H9 (cell line): ENCODE measurements around the gene SCFD2. TPM values are rescaled to one million over a fixed set of nuclear protein-coding genes. Genes with fewer than 3 reads are reported as not detected.

ENCODE experiments used
- DNase-seq: peaks from one replicate; pipeline ENCODE4 v3.0.0-alpha.2; 2017
- H2AFZ ChIP-seq: one replicate; pipeline ENCODE4 v1.6.1; 2013; ENCODE audit warnings: mild to moderate bottlenecking, low read length, control low read depth, moderate library complexity
- H2AK5ac ChIP-seq: 2 replicates; pipeline ENCODE4 v1.6.1; 2013; ENCODE audit warnings: low read length, control low read depth, mixed read lengths; ENCODE audit not compliant: insufficient read length
- H2BK120ac ChIP-seq: one replicate; pipeline ENCODE4 v1.6.1; 2013; ENCODE audit warnings: low read depth, mild to moderate bottlenecking, low read length, control low read depth, inconsistent platforms; ENCODE audit not compliant: poor library complexity, severe bottlenecking
- H2BK12ac ChIP-seq: 2 replicates; pipeline ENCODE4 v1.6.1; 2013; ENCODE audit warnings: low read length, control low read depth, mixed read lengths, low read depth; ENCODE audit not compliant: insufficient read length
- H2BK15ac ChIP-seq: 2 replicates; pipeline ENCODE4 v1.6.1; 2013; ENCODE audit warnings: low read depth, low read length, control low read depth
- H2BK20ac ChIP-seq: one replicate; pipeline ENCODE4 v1.6.1; 2013; ENCODE audit warnings: low read depth, mild to moderate bottlenecking, low read length, control low read depth, inconsistent platforms; ENCODE audit not compliant: poor library complexity, severe bottlenecking
- H2BK5ac ChIP-seq: 2 replicates; pipeline ENCODE4 v1.6.1; 2013; ENCODE audit warnings: low read length, control low read depth, mixed read lengths; ENCODE audit not compliant: insufficient read length
- H3K14ac ChIP-seq: 2 replicates; pipeline ENCODE4 v1.6.1; 2013; ENCODE audit warnings: low read length, control low read depth; ENCODE audit not compliant: insufficient read depth
- H3K18ac ChIP-seq: 2 replicates; pipeline ENCODE4 v1.6.1; 2013; ENCODE audit warnings: low read depth, mild to moderate bottlenecking, mixed read lengths, low read length, control low read depth; ENCODE audit not compliant: insufficient read length
- H3K23ac ChIP-seq: 2 replicates; pipeline ENCODE4 v1.6.1; 2013; ENCODE audit warnings: low read length, control low read depth, mixed read lengths, low read depth; ENCODE audit not compliant: insufficient read length
- H3K23me2 ChIP-seq: 2 replicates; pipeline ENCODE4 v1.6.1; 2013; ENCODE audit warnings: low read depth, mild to moderate bottlenecking, mixed read lengths, low read length, control low read depth; ENCODE audit not compliant: insufficient read length, poor library complexity, severe bottlenecking
- H3K27ac ChIP-seq: 2 replicates; pipeline ENCODE4 v1.5.1; 2013; ENCODE audit warnings: low read length, control low read depth, mixed read lengths, low read depth; ENCODE audit not compliant: insufficient read length
- H3K27me3 ChIP-seq: 2 replicates; pipeline ENCODE4 v1.6.1; 2013; ENCODE audit warnings: low read length, control low read depth, inconsistent platforms; ENCODE audit not compliant: insufficient read depth
- H3K4ac ChIP-seq: 2 replicates; pipeline ENCODE4 v1.6.1; 2013; ENCODE audit warnings: low read depth, mild to moderate bottlenecking, control low read depth, inconsistent platforms, low read length, moderate library complexity
- H3K4me1 ChIP-seq: 2 replicates; pipeline ENCODE4 v1.6.1; 2013; ENCODE audit warnings: low read length, control low read depth, inconsistent platforms; ENCODE audit not compliant: insufficient read depth
- H3K4me2 ChIP-seq: 2 replicates; pipeline ENCODE4 v1.6.1; 2013; ENCODE audit warnings: low read length, control low read depth, mixed read lengths; ENCODE audit not compliant: insufficient read length, insufficient read depth
- H3K56ac ChIP-seq: 2 replicates; pipeline ENCODE4 v1.6.1; 2013; ENCODE audit warnings: low read depth, mild to moderate bottlenecking, mixed read lengths, low read length, control low read depth; ENCODE audit not compliant: insufficient read length
- H3K79me1 ChIP-seq: 2 replicates; pipeline ENCODE4 v1.6.1; 2013; ENCODE audit warnings: low read depth, mild to moderate bottlenecking, moderate library complexity, low read length, control low read depth, inconsistent platforms; ENCODE audit not compliant: insufficient read depth, poor library complexity, severe bottlenecking
- H3K79me2 ChIP-seq: 2 replicates; pipeline ENCODE4 v1.6.1; 2013; ENCODE audit warnings: low read length, control low read depth, inconsistent platforms; ENCODE audit not compliant: insufficient read depth
- H3K9ac ChIP-seq: 2 replicates; pipeline ENCODE4 v1.6.1; 2013; ENCODE audit warnings: low read length, control low read depth, mixed read lengths; ENCODE audit not compliant: insufficient read length; ENCODE audit errors: extremely low read depth
- H3K9me3 ChIP-seq: one replicate; pipeline ENCODE4 v1.6.1; 2013; ENCODE audit warnings: low read depth, low read length, inconsistent platforms; ENCODE audit not compliant: control insufficient read depth
- H3T11ph ChIP-seq: one replicate; pipeline ENCODE4 v1.6.1; 2013; ENCODE audit warnings: mild to moderate bottlenecking, low read length, control low read depth, inconsistent platforms
- H4K20me1 ChIP-seq: one replicate; pipeline ENCODE4 v1.6.1; 2013; ENCODE audit not compliant: control insufficient read depth, insufficient read length, insufficient read depth
- H4K5ac ChIP-seq: 2 replicates; pipeline ENCODE4 v1.6.1; 2013; ENCODE audit warnings: low read depth, mild to moderate bottlenecking, mixed read lengths, low read length, control low read depth; ENCODE audit not compliant: insufficient read length
- H4K8ac ChIP-seq: replicated peaks from 2 replicates; pipeline ENCODE4 v1.6.1; 2013; ENCODE audit warnings: low read length, control low read depth, mixed read lengths, low read depth; ENCODE audit not compliant: insufficient read length
- H4K91ac ChIP-seq: 2 replicates; pipeline ENCODE4 v1.6.1; 2013; ENCODE audit warnings: low read depth, mild to moderate bottlenecking, moderate library complexity, mixed read lengths, low read length, control low read depth; ENCODE audit not compliant: insufficient read length
- H3K27ac Mint-ChIP-seq, 3 experiments: 2 replicates in 2 of 3; 3 replicates in 1 of 3; pipeline ENCODE4 v1.8.0; 2020 to 2021; ENCODE audit warnings: mixed read lengths in 3 of 3, mild to moderate bottlenecking in 1 of 3, moderate library complexity in 1 of 3
- H3K27me3 Mint-ChIP-seq: 2 replicates; pipeline ENCODE4 v1.8.0; 2021; ENCODE audit warnings: low read depth, mild to moderate bottlenecking, moderate library complexity, mixed read lengths
- H3K36me3 Mint-ChIP-seq, 3 experiments: 2 replicates in 2 of 3; 3 replicates in 1 of 3; pipeline ENCODE4 v1.8.0; 2020 to 2021; ENCODE audit warnings: low read depth in 3 of 3, mixed read lengths in 3 of 3; ENCODE audit not compliant: insufficient read depth in 1 of 3
- H3K4me1 Mint-ChIP-seq, 2 experiments: 2 replicates each; pipeline ENCODE4 v1.8.0; 2020; ENCODE audit warnings: mixed read lengths in 2 of 2
- H3K4me3 Mint-ChIP-seq, 2 experiments: 2 replicates in 1 of 2; 3 replicates in 1 of 2; pipeline ENCODE4 v1.8.0; 2020 to 2021; ENCODE audit warnings: mild to moderate bottlenecking in 2 of 2, mixed read lengths in 2 of 2, moderate library complexity in 1 of 2
- H3K9me3 Mint-ChIP-seq, 2 experiments: 2 replicates in 1 of 2; 3 replicates in 1 of 2; pipeline ENCODE4 v1.8.0; 2020; ENCODE audit warnings: mild to moderate bottlenecking in 2 of 2, mixed read lengths in 2 of 2, moderate library complexity in 1 of 2
- WGBS: extraction: QIAGEN DNeasy Blood & Tissue Kit; methylation state at CpG from one replicate; pipeline ENCODE4 v1.1.7; 2013; ENCODE audit warnings: missing lambda C conversion rate, low lambda C conversion rate, mixed read lengths; ENCODE audit not compliant: insufficient read length; ENCODE audit errors: extremely low coverage; 5-methylcytosine and 5-hydroxymethylcytosine counted together
- total RNA-seq: library from RNA; stranded (reverse); gene quantifications from 2 replicates; pipeline ENCODE4 v1.2.1, GENCODE V29; 2021
- TF ChIP-seq, protein P1 (sequence below): fragments of 200-600 bp; sonication (generic); conservative IDR thresholded peaks from 3 replicates; pipeline ENCODE4 v1.8.0; 2021; ENCODE audit warnings: antibody characterized with exemption, mild to moderate bottlenecking

SCFD2 gene
- total RNA-seq, 1 experiment from 2014 or later, result 10.1 TPM

DNA sequence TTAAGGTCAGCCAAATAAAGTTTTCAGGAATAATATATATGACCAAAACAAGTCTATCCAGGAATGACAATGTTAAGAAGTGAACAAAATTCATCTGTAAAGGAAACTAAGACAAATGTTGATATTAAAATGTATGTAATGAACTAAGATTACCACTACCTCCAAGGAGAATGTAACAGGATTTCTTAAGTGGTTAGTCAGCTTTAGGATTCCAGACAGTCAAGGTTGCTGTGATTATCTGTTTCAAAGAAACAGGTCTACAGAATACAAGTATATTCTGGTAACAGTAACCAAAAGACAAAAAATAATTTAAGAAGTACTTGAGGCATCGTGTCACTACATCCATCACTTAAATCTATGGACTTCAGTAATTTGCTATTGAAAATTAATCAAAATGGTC lies 172.8 kb downstream of the SCFD2 start:
- Mint-ChIP-seq H3K9me3 (no peaks in the 10 kb centered on the region), H3K27ac (no peak overlapping the region), H3K36me3 (no peaks in the 10 kb centered on the region), H3K4me3 (no peak overlapping the region), H3K27me3 (no peaks in the 10 kb centered on the region), H3K4me1 (peaks cover 0 to 3% of the 10 kb centered on the region in 2 experiments; a peak in 1 of 4 replicates)
- no peaks in the 10 kb centered on the region for H3K79me2 ChIP-seq
- no peak overlapping the region for H2AK5ac ChIP-seq
- H2BK20ac ChIP-seq, result no peak overlapping the region
- H3K4ac ChIP-seq, result no peak overlapping the region
- H3K56ac ChIP-seq, result no peak overlapping the region
- no peaks in the 10 kb centered on the region for H3K23me2 ChIP-seq
- no peak overlapping the region for H3T11ph ChIP-seq
- no peak overlapping the region for H3K27ac ChIP-seq
- H2BK12ac ChIP-seq, result no peak overlapping the region
- WGBS, result no CpG with 5 or more reads among the region's 1 CpG
- H3K4me2 ChIP-seq, result no peak overlapping the region
- H4K91ac ChIP-seq, result no peak overlapping the region
- no peak overlapping the region for H3K23ac ChIP-seq
- H4K8ac ChIP-seq, result no peak overlapping the region
- H2AFZ ChIP-seq, result no peak overlapping the region
- H3K18ac ChIP-seq, result no peak overlapping the region
- no peaks in the 10 kb centered on the region for H3K79me1 ChIP-seq
- H4K5ac ChIP-seq, result no peak overlapping the region
- H2BK120ac ChIP-seq, result no peak overlapping the region
- DNase-seq, result no peak
- no peak overlapping the region for H3K9ac ChIP-seq
- H3K4me1 ChIP-seq, result no peaks in the 10 kb centered on the region
- no peak overlapping the region for H3K14ac ChIP-seq
- H2BK15ac ChIP-seq, result no peak overlapping the region
- no peak overlapping the region for H2BK5ac ChIP-seq
- TF ChIP-seq, protein P1, sequence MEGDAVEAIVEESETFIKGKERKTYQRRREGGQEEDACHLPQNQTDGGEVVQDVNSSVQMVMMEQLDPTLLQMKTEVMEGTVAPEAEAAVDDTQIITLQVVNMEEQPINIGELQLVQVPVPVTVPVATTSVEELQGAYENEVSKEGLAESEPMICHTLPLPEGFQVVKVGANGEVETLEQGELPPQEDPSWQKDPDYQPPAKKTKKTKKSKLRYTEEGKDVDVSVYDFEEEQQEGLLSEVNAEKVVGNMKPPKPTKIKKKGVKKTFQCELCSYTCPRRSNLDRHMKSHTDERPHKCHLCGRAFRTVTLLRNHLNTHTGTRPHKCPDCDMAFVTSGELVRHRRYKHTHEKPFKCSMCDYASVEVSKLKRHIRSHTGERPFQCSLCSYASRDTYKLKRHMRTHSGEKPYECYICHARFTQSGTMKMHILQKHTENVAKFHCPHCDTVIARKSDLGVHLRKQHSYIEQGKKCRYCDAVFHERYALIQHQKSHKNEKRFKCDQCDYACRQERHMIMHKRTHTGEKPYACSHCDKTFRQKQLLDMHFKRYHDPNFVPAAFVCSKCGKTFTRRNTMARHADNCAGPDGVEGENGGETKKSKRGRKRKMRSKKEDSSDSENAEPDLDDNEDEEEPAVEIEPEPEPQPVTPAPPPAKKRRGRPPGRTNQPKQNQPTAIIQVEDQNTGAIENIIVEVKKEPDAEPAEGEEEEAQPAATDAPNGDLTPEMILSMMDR, result no peak
- H3K9me3 ChIP-seq, result no peaks in the 10 kb centered on the region
- H3K27me3 ChIP-seq, result no peaks in the 10 kb centered on the region
- no peaks in the 10 kb centered on the region for H4K20me1 ChIP-seq
